Upper lobe of left lung (tissue), 4 donors: ENCODE data around the gene L1CAM.

Experiments
- POLR2A ChIP-seq, 4 donors: fragments of 450-650 bp; IDR thresholded peaks; one replicate each; pipeline ENCODE4 v1.5.1; 2016 to 2017; ENCODE audit warnings: antibody characterized with exemption in 4 of 4, mild to moderate bottlenecking in 2 of 4
- TF ChIP-seq, protein P1 (sequence below), 6 experiments: fragments of 450-650 bp in 4 of 6; fragments of 200-600 bp in 2 of 6; sonication (generic) in 2 of 6; IDR thresholded peaks; one replicate each; pipeline ENCODE4 v1.5.1; 2016 to 2019; ENCODE audit warnings: antibody characterized with exemption in 6 of 6

DNA sequence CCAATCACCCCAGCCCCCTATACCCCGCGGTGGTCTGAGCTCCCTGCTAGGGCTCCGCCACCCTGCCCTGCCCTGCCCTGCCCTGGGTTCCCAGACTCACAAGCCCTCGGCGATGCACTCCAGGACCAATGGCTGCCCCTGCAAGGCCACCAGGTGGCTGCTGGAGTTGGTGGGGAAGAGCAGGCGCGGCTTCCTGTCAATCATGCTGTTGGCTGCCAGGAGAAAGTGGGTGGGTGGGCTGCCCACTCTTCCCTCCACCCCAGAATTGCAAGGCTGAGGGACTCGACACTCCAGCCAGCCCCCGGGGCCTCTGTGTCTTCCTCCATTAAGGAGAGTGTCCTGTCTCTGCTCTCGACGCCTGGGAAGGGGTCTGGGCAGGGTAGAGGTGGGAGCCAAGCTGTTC is 15.7 kb downstream of the L1CAM start:
- TF ChIP-seq POLR2A (IDR thresholded peaks at IDR 0.05): no peak
- TF ChIP-seq, protein P1, sequence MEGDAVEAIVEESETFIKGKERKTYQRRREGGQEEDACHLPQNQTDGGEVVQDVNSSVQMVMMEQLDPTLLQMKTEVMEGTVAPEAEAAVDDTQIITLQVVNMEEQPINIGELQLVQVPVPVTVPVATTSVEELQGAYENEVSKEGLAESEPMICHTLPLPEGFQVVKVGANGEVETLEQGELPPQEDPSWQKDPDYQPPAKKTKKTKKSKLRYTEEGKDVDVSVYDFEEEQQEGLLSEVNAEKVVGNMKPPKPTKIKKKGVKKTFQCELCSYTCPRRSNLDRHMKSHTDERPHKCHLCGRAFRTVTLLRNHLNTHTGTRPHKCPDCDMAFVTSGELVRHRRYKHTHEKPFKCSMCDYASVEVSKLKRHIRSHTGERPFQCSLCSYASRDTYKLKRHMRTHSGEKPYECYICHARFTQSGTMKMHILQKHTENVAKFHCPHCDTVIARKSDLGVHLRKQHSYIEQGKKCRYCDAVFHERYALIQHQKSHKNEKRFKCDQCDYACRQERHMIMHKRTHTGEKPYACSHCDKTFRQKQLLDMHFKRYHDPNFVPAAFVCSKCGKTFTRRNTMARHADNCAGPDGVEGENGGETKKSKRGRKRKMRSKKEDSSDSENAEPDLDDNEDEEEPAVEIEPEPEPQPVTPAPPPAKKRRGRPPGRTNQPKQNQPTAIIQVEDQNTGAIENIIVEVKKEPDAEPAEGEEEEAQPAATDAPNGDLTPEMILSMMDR (IDR thresholded peaks at IDR 0.05): no peak
